Adrenal gland (tissue), 12 donors: ENCODE measurements around the gene ZNF438. TPM values are rescaled to one million over a fixed set of nuclear protein-coding genes. Genes with fewer than 3 reads are reported as not detected.

Experiments
- DNase-seq, 7 donors: peaks; one replicate each; pipeline ENCODE4 v3.0.0-alpha.2; 2019 to 2020
- H3K27ac ChIP-seq, 5 donors: fragments of 200-600 bp; sonication (generic) in 4 of 5; 1 replicate in 3 of 5; 2 replicates in 2 of 5; pipeline versions ENCODE4 v1.5.1 to v1.8.0; 2016 to 2020; ENCODE audit warnings: mild to moderate bottlenecking in 1 of 5
- H3K27me3 ChIP-seq: fragments of 200-600 bp; 2 replicates; pipeline ENCODE4 v1.8.0; 2021
- H3K36me3 ChIP-seq, 2 donors: fragments of 200-600 bp; replicated peaks in 1 of 2; 1 replicate in 1 of 2; 2 replicates in 1 of 2; pipeline versions ENCODE4 v1.5.1 to v1.8.0; 2018 to 2022
- H3K4me1 ChIP-seq, 2 donors: fragments of 200-600 bp; replicated peaks in 1 of 2; 1 replicate in 1 of 2; 2 replicates in 1 of 2; pipeline versions ENCODE4 v1.5.1 to v1.8.0; 2018 to 2021
- H3K4me3 ChIP-seq, 4 donors: fragments of 200-600 bp; sonication (generic) in 3 of 4; one replicate each; pipeline ENCODE4 v1.5.1; 2016 to 2018
- H3K9me3 ChIP-seq, 3 donors: fragments of 200-600 bp; sonication (generic) in 1 of 3; replicated peaks in 1 of 3; 1 replicate in 2 of 3; 2 replicates in 1 of 3; pipeline versions ENCODE4 v1.5.1 to v1.8.0; 2016 to 2021
- POLR2A ChIP-seq, 2 donors: fragments of 450-650 bp; IDR thresholded peaks; one replicate each; pipeline ENCODE4 v1.6.1; 2017; ENCODE audit warnings: antibody characterized with exemption in 2 of 2, mild to moderate bottlenecking in 2 of 2, moderate library complexity in 1 of 2
- WGBS, 4 donors: extraction: QIAGEN DNeasy Blood & Tissue Kit in 2 of 4; methylation state at CpG; one replicate each; pipeline versions ENCODE4 v1.1.5 to v1.1.7; 2013 to 2017; 5-methylcytosine and 5-hydroxymethylcytosine counted together
- intact Hi-C, 2 donors: fragments of 100-400 bp; cut with DNase I; formaldehyde crosslinking; loops; one replicate each; pipeline versions ENCODE4 v1.14.1 to v1.15.0; 2022 to 2023
- polyA plus RNA-seq, 3 donors: library from polyadenylated mRNA; stranded (reverse); fragments of 200-250 nt in 2 of 3; fragments of 350-450 nt in 1 of 3; fragmentation: Illumina TruSeq in 1 of 3; extraction: RNeasy Lipid Tissue Mini Kit (QIAGEN cat#74804) in 1 of 3; gene quantifications; one replicate each; pipeline ENCODE4 v1.2.3, GENCODE V29; 2013 to 2014
- total RNA-seq, 9 donors: library from RNA; depleted of rRNA in 4 of 9; stranded (reverse); fragments of >200 nt in 4 of 9; fragments of 120-200 nt in 1 of 9; fragmentation: NEBNext Ultra II Directional in 1 of 9; extraction: Animal tissue kit (Norgen Biotek cat#: 25700) in 1 of 9; gene quantifications; one replicate each; pipeline versions ENCODE4 v1.1.0 to v1.2.4, GENCODE V29; 2013 to 2023
- TF ChIP-seq, protein P1 (sequence below), 6 experiments: fragments of 450-650 bp in 4 of 6; fragments of 200-600 bp in 2 of 6; sonication (generic) in 1 of 6; IDR thresholded peaks; 1 replicate in 5 of 6; 2 replicates in 1 of 6; pipeline versions ENCODE4 v1.5.1 to v1.8.0; 2016 to 2021; ENCODE audit warnings: antibody characterized with exemption in 6 of 6, mild to moderate bottlenecking in 2 of 6, moderate library complexity in 1 of 6
- donor health status: healthy with polysubstance abuse.
- donor health status: Bipolar disorder and iron deficiency.
- donor health status: DM: yes; HTN: yes; CAD: no.
- donor health status: DM: no; HTN: no; CAD: no.
- donor health status: DM: no; HTN: no; CAD: no.
- donor health status: DM: yes; HTN: yes; CAD: no.

Gene ZNF438
- total and polyA plus RNA-seq, 12 donors, result 3.4 to 15.5 (median 5.7) TPM

DNA sequence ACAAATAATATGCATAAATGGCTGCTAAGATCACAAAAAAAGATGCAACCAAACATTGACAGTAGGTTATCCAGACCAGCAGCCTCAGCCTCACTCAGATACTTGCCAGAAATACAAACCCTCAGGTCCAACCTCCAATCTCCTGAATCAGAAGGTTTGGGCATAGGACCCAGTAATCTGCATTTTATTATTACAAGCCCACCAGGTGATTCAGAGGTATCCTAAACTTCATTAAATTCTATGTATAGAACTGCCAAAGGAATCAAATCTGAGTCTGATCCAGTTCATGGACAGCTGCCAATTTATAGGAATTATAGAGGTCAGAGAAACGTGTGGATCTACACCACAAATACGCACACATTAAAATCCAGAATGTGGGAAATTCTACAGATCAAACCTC, 41.3 kb downstream of the ZNF438 start:
- TF ChIP-seq, protein P1, sequence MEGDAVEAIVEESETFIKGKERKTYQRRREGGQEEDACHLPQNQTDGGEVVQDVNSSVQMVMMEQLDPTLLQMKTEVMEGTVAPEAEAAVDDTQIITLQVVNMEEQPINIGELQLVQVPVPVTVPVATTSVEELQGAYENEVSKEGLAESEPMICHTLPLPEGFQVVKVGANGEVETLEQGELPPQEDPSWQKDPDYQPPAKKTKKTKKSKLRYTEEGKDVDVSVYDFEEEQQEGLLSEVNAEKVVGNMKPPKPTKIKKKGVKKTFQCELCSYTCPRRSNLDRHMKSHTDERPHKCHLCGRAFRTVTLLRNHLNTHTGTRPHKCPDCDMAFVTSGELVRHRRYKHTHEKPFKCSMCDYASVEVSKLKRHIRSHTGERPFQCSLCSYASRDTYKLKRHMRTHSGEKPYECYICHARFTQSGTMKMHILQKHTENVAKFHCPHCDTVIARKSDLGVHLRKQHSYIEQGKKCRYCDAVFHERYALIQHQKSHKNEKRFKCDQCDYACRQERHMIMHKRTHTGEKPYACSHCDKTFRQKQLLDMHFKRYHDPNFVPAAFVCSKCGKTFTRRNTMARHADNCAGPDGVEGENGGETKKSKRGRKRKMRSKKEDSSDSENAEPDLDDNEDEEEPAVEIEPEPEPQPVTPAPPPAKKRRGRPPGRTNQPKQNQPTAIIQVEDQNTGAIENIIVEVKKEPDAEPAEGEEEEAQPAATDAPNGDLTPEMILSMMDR (IDR thresholded peaks at IDR 0.05), result no peak
- no peak for TF ChIP-seq POLR2A (IDR thresholded peaks at IDR 0.05)
- no peak for DNase-seq
- 91 to 95% (median 93%) methylated on average over 2 of the region's 2 CpGs for WGBS, 4 donors
- no peak overlapping the region for H3K27ac ChIP-seq
- no peaks in the 10 kb centered on the region for H3K36me3 ChIP-seq
- peaks cover 0 to 10% of the 10 kb centered on the region in 2 donors for H3K4me1 ChIP-seq
- intact Hi-C loops, result no loop called here
- no peaks in the 10 kb centered on the region for H3K9me3 ChIP-seq
- no peaks in the 10 kb centered on the region for H3K27me3 ChIP-seq
- no peak overlapping the region for H3K4me3 ChIP-seq

DNA sequence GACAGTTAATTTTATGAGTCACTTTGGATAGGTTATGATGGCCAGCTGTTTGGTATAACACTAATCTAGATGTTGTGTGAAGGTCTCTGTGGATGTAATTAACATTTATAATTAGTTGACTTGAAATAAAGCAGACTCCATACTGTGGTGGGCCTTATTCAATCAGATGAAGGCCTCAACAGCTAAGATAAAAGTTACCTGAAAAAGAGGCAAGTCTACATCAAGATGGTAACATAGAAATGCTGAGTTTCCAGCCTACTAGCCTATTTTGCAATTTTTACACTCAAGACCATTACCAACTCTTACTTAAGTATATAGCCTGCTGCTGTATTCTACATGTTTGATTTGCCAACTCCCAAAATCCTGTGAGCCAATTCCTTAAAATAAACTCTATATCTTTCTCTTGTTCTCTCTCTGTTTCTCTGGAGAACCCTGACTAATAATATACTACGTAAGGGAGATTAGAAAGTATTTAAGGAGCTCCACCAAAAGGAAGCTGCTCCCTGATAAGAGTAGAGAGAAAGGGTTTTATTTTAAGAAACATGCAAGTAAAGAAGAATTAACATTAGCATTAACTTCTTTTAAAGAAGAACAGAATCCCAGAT, 42.7 kb downstream of the ZNF438 start:
- H3K27me3 ChIP-seq, result no peaks in the 10 kb centered on the region
- no peak overlapping the region for H3K4me3 ChIP-seq
- peaks cover 0 to 16% of the 10 kb centered on the region in 2 donors for H3K4me1 ChIP-seq
- TF ChIP-seq, protein P1 (IDR thresholded peaks at IDR 0.05), result no peak
- no peak for TF ChIP-seq POLR2A (IDR thresholded peaks at IDR 0.05)
- WGBS, 4 donors, result 54 to 66% (median 59%) methylated on average over 1 of the region's 1 CpG
- intact Hi-C loops, result no loop called here
- H3K9me3 ChIP-seq, result no peaks in the 10 kb centered on the region
- DNase-seq, result no peak
- no peaks in the 10 kb centered on the region for H3K36me3 ChIP-seq
- peak overlapping the region in 2 of 5 donors; percentile 8 to 11 for H3K27ac ChIP-seq

DNA sequence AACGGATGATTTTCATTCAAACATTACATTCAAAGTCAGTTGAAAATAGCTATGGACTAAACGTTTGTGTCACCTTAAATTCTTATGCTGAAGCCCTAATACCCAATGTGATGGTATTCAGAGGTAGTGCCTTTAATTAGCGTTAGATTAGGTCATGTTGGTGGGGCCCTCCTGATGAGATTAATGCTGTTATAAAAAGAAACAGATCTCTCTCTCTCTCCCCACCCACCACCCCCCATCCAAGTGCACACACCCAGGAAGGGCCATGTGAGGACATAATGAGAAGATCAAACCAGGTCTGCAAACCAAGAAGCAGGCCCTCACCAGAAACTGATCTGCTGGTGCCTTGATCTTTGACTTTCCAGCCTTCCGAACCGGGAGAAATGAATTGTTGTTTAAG, 44.2 kb downstream of the ZNF438 start:
- Histone ChIP-seq H3K27me3 (no peaks in the 10 kb centered on the region), H3K4me3 (no peak overlapping the region), H3K4me1 (peaks cover 0 to 16% of the 10 kb centered on the region in 2 donors), H3K27ac (no peak overlapping the region), H3K36me3 (no peaks in the 10 kb centered on the region), H3K9me3 (no peaks in the 10 kb centered on the region)
- TF ChIP-seq, protein P1 (IDR thresholded peaks at IDR 0.05), result no peak
- TF ChIP-seq POLR2A (IDR thresholded peaks at IDR 0.05), result no peak
- 84 to 91% (median 86%) methylated on average over 5 of the region's 5 CpGs for WGBS, 4 donors
- DNase-seq, result no peak
- intact Hi-C loops, result no loop called here

DNA sequence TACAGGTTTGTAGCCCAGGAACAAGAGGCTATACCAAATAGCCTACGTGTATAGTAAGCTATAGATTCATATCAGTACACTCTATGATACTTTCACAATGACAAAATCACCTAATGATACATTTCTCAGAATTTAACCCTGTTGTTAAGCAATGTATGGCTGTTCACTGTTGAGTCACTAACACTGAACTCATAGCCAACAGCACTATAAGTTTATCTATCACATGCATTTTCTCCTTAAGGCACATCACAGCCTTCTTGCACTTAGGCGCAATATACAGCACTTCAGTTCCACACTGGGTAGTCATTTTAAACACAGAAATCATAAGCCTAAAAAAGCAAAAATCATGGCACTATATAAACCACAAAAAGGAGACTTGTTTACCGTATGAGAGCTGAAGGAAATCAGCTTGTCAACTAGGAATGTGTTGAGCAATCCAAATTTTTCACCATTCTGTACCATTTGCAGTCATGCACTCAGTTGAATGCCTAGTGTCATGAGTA, 45.6 kb downstream of the ZNF438 start:
- intact Hi-C loops, result no loop called here
- no peaks in the 10 kb centered on the region for H3K27me3 ChIP-seq
- 72 to 78% (median 74%) methylated on average over 3 of the region's 3 CpGs for WGBS, 4 donors
- no peak for TF ChIP-seq POLR2A (IDR thresholded peaks at IDR 0.05)
- TF ChIP-seq, protein P1 (IDR thresholded peaks at IDR 0.05), result no peak
- no peak overlapping the region for H3K4me3 ChIP-seq
- DNase-seq, result no peak
- peaks cover 2 to 13% of the 10 kb centered on the region in 2 donors for H3K4me1 ChIP-seq
- H3K36me3 ChIP-seq, result no peaks in the 10 kb centered on the region
- no peaks in the 10 kb centered on the region for H3K9me3 ChIP-seq
- H3K27ac ChIP-seq, result no peak overlapping the region
